GM06990 (cell line): ENCODE results near the gene RNF220.

Experiments
- DNase-seq: peaks from one replicate; pipeline ENCODE4 v3.0.0-alpha.2; 2011; ENCODE audit not compliant: insufficient read length; ENCODE audit errors: extremely low read depth
- H3K27me3 ChIP-seq: replicated peaks from 2 replicates; pipeline ENCODE4 v1.6.0; 2011; ENCODE audit warnings: low read length; ENCODE audit not compliant: control insufficient read depth, insufficient read depth
- H3K36me3 ChIP-seq: 2 replicates; pipeline ENCODE4 v1.5.1; 2011; ENCODE audit warnings: low read length; ENCODE audit not compliant: control insufficient read depth, insufficient read depth
- H3K4me3 ChIP-seq: replicated peaks from 2 replicates; pipeline ENCODE4 v1.5.1; 2011; ENCODE audit warnings: low read depth, mild to moderate bottlenecking, control low read depth, low read length
- CTCF ChIP-seq: IDR thresholded peaks from 2 replicates; pipeline ENCODE4 v1.5.1; 2011; ENCODE audit warnings: low read length, control low read depth, mild to moderate bottlenecking, inconsistent platforms; ENCODE audit not compliant: insufficient read depth, poor library complexity, severe bottlenecking

RNF220 gene

GRCh38 chr1:44408632-44409602 lies 3.9 kb downstream of the RNF220 start:
- peaks cover 7% of the 10 kb centered on the region for H3K27me3 ChIP-seq
- no peak overlapping the region; the same call in 1 of the 2 replicates for H3K4me3 ChIP-seq
- DNase-seq = peak; percentile 27

GRCh38 chr1:44409757-44410156 lies 4.7 kb downstream of the RNF220 start:
- Histone ChIP-seq H3K36me3 (no peaks in the 10 kb centered on the region), H3K4me3 (no peak overlapping the region), H3K27me3 (peaks cover 7% of the 10 kb centered on the region)
- TF ChIP-seq CTCF = no peak
- DNase-seq = no peak

More at GRCh38 chr1:44408632-44409602, 3.9 kb downstream of the RNF220 start:
- no peaks in the 10 kb centered on the region for H3K36me3 ChIP-seq
- no peak for TF ChIP-seq CTCF

GRCh38 chr1:44411861-44412260 lies 6.8 kb downstream of the RNF220 start:
- no peaks in the 10 kb centered on the region for H3K36me3 ChIP-seq
- no peak overlapping the region for H3K4me3 ChIP-seq
- DNase-seq = no peak
- TF ChIP-seq CTCF = no peak
- peaks cover 5% of the 10 kb centered on the region for H3K27me3 ChIP-seq

- Histone ChIP-seq H3K4me3 (no peak overlapping the region), H3K27me3 (peaks cover 3% of the 10 kb centered on the region), H3K36me3 (no peaks in the 10 kb centered on the region)
- no peak for TF ChIP-seq CTCF
- no peak for DNase-seq
Measured at GRCh38 chr1:44412601-44413000, 7.5 kb downstream of the RNF220 start.

GRCh38 chr1:44413740-44414139 lies 8.7 kb downstream of the RNF220 start:
- no peak overlapping the region for H3K4me3 ChIP-seq
- peaks cover 1% of the 10 kb centered on the region for H3K27me3 ChIP-seq
- no peaks in the 10 kb centered on the region for H3K36me3 ChIP-seq
- DNase-seq = no peak
- TF ChIP-seq CTCF = no peak
